ENCODE data around the gene GALNT1. TPM values are rescaled to one million over a fixed set of nuclear protein-coding genes. Genes with fewer than 3 reads are reported as not detected.

Gene GALNT1
- total and polyA plus RNA-seq, 10 of the 15 experiments (the other 5 are each of a cell fraction or from before 2014, with no cell fraction given) = 8.0 to 53.7 (median 29.9) TPM

- no TSS peak for BruUV-seq (replicated peaks)
- no peaks in the 10 kb centered on the region for H3K79me2 ChIP-seq (ENCODE audit: control insufficient read depth, insufficient read depth, low read length)
These were observed 57.8 kb downstream of the GALNT1 start for GRCh38 chr18:35639296-35639695.

More at GRCh38 chr18:35639296-35639695, 57.8 kb downstream of the GALNT1 start:
- TF ChIP-seq RELB (IDR thresholded peaks at IDR 0.05; ENCODE audit: low read depth) = no peak
- no peak for TF ChIP-seq E4F1 (IDR thresholded peaks at IDR 0.05; ENCODE audit: borderline replicate concordance, partially characterized antibody)
- no peak for TF ChIP-seq ZNF217 (IDR thresholded peaks at IDR 0.05)
- TF ChIP-seq PAX5 (IDR thresholded peaks at IDR 0.05; ENCODE audit: borderline replicate concordance, low read depth, low read length) = no peak
- TF ChIP-seq TCF12 (IDR thresholded peaks at IDR 0.05; ENCODE audit: low read depth, low read length) = no peak
- no peak for TF ChIP-seq TCF3 (IDR thresholded peaks at IDR 0.05; ENCODE audit: borderline replicate concordance, insufficient read depth, low read depth, low read length)
- Histone ChIP-seq H2AFZ (ENCODE audit: control insufficient read depth, low read depth, low read length) (no peak overlapping the region), H3K4me2 (ENCODE audit: control insufficient read depth, insufficient read depth) (no peak overlapping the region), H4K20me1 (ENCODE audit: control insufficient read depth, insufficient read depth) (no peaks in the 10 kb centered on the region), H3K27me3 (replicated peaks in 1 of 2; ENCODE audit: control insufficient read depth in 2 of 2, insufficient read depth in 2 of 2, low read length in 1 of 2) (no peaks in the 10 kb centered on the region), H3K36me3 (ENCODE audit: control insufficient read depth in 2 of 2, insufficient read depth in 2 of 2, low read length in 1 of 2) (no peaks in the 10 kb centered on the region; a peak in 1 of 4 replicates), H3K9me3 (replicated peaks; ENCODE audit: control insufficient read depth, insufficient read depth, low read length) (no peaks in the 10 kb centered on the region; the same call in 1 of the 3 replicates), H3K27ac (ENCODE audit: control insufficient read depth, insufficient read depth) (no peak overlapping the region), H3K4me3 (no peak overlapping the region), H3K4me1 (ENCODE audit: control insufficient read depth, insufficient read depth, low read length) (no peaks in the 10 kb centered on the region), H3K9ac (ENCODE audit: control insufficient read depth, insufficient read depth, low read length) (no peak overlapping the region)
- CTCF ChIA-PET = interaction anchor here (0.7 kb wide), 1 partner anchor 80 kb away, joined by 3 read pairs; no protein-coding TSS in a partner anchor
- RAD21 ChIA-PET (ENCODE audit: unreplicated experiment) = no interaction called here
- FAIRE-seq (no peak), ATAC-seq (no peak), DNase-seq (ENCODE audit: low read depth, low spot score) (no peak)
- POLR2A ChIA-PET = no interaction called here
- SMC1A ChIA-PET (ENCODE audit: uncharacterized antibody, unreplicated experiment) = no interaction called here
- intact Hi-C loops (cut with micrococcal nuclease; ENCODE audit: unreplicated experiment) = no loop called here
- 93% methylated on average over 4 of the region's 4 CpGs for WGBS (ENCODE audit: insufficient coverage, insufficient replicate concordance, low lambda C conversion rate, missing lambda C conversion rate)
- in situ Hi-C loops (cut with MboI) = no loop called here
